ENCODE results near the gene KLRD1. TPM values are rescaled to one million over a fixed set of nuclear protein-coding genes. Genes with fewer than 3 reads are reported as not detected.
"Not testable (repeated sequence)": the region's sequence is repeated elsewhere in the genome, so short reads cannot be mapped to it uniquely, and the experiment has no call there.

The KLRD1 gene
- total RNA-seq, 1 donor from 2014 or later: 0.50 TPM

GRCh38 chr12:10367714-10368113, 60.0 kb downstream of the KLRD1 start:
- intact Hi-C loops (cut with micrococcal nuclease): loop anchor here (5.0 kb wide), 1 partner anchor 245 kb away; the partner anchor contains the start of gene MAGOHB

GRCh38 chr12:10368206-10369171, 60.8 kb downstream of the KLRD1 start:
- intact Hi-C loops (cut with micrococcal nuclease): loop anchor here (5.0 kb wide), 1 partner anchor 244 kb away; the partner anchor contains the start of gene MAGOHB

DNA sequence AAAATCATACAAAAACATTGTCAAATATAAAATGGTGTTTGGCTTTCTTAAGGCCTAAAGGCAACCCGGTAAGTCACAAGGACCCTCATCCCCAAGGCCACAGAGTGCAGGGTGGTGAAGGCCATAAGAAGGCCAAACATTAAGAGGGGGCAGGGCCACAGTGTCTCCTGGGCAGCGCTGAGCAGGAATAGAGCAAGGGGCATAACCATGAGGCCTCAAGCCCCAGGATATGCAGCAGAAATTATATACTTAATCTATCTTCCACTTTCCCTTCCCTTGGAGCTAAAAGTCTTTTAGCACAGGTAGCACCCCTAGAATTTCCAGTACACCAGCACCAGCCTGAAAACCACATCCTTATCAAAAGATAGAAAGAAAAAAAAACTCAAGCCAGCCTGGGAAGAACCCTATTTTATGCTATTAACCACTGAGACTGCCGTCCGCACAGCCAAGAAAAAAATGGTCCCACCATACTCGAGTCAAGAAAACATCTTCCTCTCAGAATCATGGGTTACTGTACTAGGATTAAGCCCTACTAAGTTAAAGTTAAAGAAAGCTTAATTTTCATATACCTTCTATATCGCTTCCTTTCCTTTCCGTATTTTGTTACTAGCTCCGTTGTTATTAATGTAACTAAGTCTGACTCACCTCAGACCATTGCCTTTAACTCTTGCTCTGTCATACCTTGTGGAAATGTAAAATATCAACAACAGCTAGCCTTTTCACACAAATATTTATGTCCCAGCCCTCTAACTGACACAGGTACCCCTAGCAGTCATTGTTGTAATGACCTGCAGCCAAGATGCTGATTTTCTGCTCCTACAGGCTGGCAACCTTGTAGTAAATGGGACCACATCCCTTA, 62.1 kb downstream of the KLRD1 start:
- intact Hi-C loops (cut with micrococcal nuclease): loop anchor here (5.0 kb wide), 1 partner anchor 243 kb away; the partner anchor contains the start of gene MAGOHB

- intact Hi-C loops (cut with micrococcal nuclease): not testable (repeated sequence)
Measured at GRCh38 chr12:10371893-10372535, 64.3 kb downstream of the KLRD1 start.

GRCh38 chr12:10372559-10372958, 64.9 kb downstream of the KLRD1 start:
- intact Hi-C loops (cut with micrococcal nuclease): no loop called here

GRCh38 chr12:10374624-10375018, 67.0 kb downstream of the KLRD1 start:
- intact Hi-C loops (cut with micrococcal nuclease): no loop called here

GRCh38 chr12:10378737-10379136, 71.1 kb downstream of the KLRD1 start:
- intact Hi-C loops (cut with micrococcal nuclease): not testable (repeated sequence)

Other genes with a start within 250 kb of the KLRD1 start
- not detected in 2 replicates for gene CLEC1A, start 208.9 kb upstream of the KLRD1 start, total RNA-seq
- not detected in 2 replicates for gene CLEC7A, start 177.7 kb upstream of the KLRD1 start, total RNA-seq
- gene OLR1, start 135.7 kb upstream of the KLRD1 start, total RNA-seq: not detected in 2 replicates
- not detected in 2 replicates for gene TMEM52B, start 128.8 kb upstream of the KLRD1 start, total RNA-seq
- 6.6 and 7.0 TPM in 2 replicates for gene GABARAPL1, start 95.0 kb upstream of the KLRD1 start, total RNA-seq
- 0.23 and 0.43 TPM in 2 replicates for gene KLRK1, start 82.2 kb downstream of the KLRD1 start, total RNA-seq
- gene KLRC4, start 101.9 kb downstream of the KLRD1 start, total RNA-seq: not detected in 2 replicates
- not detected in 2 replicates for gene KLRC3, start 112.7 kb downstream of the KLRD1 start, total RNA-seq
- gene KLRC2, start 128.1 kb downstream of the KLRD1 start, total RNA-seq: not detected in 2 replicates
- gene KLRC1, start 145.5 kb downstream of the KLRD1 start, total RNA-seq: not detected in 2 replicates
- gene EIF2S3B, start 198.0 kb downstream of the KLRD1 start, total RNA-seq: 0.25 and 1.0 TPM in 2 replicates